Germinal center (tissue), 1 donor: Measurements from ENCODE around the gene SASH3.

Source experiments
- DNase-seq: peaks from one replicate; pipeline ENCODE4 v3.0.0; 2012; ENCODE audit warnings: mixed read lengths, low spot score

Gene SASH3

DNA sequence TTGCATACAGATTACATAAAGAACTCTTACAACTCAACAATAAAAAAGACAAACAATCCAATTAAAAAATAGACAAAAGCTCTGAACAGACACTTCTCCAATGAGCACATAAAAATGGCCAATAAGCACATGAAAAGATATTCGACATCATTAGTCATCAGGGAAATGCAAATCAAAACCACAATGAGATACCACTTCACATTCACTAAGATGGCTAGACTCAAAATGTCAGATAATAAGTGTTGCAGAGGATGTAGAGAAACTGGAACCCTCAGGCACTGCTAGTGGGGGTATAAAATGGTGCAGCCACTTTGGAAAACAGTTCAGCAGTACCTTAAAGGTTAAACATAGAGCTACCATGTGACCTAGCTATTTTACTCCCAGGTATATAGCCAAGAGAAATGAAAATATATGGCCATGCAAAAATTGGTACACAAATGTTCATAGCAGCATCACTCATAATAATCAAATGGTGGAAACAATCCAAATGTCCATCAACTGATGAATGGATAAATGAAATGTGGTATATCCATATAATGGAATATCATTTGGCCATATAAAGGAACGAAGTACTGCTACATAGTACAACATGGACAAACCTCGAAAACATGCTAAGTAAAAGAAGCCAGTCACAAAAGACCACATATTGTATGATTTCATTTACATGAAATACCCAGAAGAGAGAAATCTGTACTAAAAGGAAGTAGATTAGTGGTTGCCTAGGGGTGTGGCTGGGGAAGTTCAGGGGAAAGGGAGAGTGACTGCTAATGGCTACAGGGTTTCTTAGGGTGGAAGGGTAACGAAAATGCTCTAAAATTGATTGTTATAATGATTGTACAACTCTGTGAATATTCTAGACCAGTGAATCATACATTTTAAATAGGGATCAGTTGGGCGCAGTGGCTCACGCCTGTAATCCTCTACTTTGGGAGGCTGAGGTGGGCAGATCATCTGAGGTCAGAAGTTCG is 29.4 kb downstream of the SASH3 start:
- DNase-seq: no peak

GRCh38 chrX:129813662-129814368 is 34.1 kb downstream of the SASH3 start:
- no peak for DNase-seq

- no peak for DNase-seq
Observed at GRCh38 chrX:129818123-129818522, 38.4 kb downstream of the SASH3 start.

DNA sequence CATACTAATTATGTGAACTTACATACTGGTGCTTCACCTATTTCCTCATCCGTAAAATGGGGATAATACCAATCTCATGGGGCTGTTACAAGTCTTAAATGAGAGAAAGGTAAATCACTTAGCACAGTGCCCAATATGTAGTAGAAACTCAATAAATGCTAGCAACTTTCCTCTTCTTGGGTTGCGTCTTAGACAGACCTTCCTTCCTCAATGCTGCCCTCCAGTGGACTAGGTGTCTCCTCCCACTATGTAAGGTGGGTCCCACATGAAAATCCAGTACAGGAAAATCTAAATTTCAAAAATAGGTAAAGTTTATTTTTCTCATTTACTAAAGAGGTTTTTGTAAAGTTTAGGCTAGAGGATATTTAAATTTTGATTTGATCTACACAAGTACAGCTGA is 43.4 kb downstream of the SASH3 start:
- peak; percentile 27 for DNase-seq

GRCh38 chrX:129823522-129823921 is 43.8 kb downstream of the SASH3 start:
- DNase-seq: no peak

DNA sequence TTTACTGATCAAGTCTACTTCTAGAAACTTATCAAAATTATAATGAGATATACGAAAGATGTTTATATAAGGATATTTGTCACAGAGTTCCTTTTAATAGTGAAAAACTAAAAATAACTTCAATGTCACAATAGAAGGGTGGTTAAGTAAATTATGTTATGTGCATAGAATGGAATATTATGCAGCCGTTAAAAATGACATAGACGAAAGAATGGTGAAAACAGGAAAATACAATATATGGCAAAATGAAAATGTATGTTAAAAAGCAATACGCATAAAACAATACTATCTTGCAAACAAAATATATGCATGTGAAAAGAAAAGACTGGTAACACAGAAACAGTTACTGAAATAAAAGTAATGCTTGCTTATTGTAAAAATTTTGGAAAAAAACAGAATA is 44.9 kb downstream of the SASH3 start:
- no peak for DNase-seq

- DNase-seq: no peak
Observed at GRCh38 chrX:129825746-129826505, 46.2 kb downstream of the SASH3 start.

GRCh38 chrX:129830494-129830893 is 50.7 kb downstream of the SASH3 start:
- no peak for DNase-seq

GRCh38 chrX:129831091-129831885 is 51.5 kb downstream of the SASH3 start:
- no peak for DNase-seq

- DNase-seq: no peak
Observed at GRCh38 chrX:129833153-129833990, 53.6 kb downstream of the SASH3 start.

DNA sequence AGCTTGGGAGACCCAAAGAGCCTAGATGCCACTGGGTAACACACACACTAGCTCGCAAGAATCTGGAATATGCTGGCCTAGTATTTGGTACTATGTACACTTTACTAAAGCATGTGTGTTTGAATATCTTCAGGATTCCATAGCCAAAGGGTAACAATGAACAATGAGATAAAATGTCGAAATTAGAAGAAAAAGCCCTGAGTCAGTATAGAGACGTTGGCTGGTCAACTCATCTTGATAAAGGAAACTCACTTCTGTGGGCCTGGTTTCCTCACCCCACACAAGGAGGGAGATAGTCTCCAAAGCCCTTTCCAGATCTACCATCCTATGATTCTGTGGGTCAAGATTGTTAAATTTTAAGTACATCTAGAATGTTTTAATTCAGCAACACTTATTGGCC is 57.1 kb downstream of the SASH3 start:
- no peak for DNase-seq

- DNase-seq: no peak
Observed at GRCh38 chrX:129840344-129840743, 60.6 kb downstream of the SASH3 start.

DNA sequence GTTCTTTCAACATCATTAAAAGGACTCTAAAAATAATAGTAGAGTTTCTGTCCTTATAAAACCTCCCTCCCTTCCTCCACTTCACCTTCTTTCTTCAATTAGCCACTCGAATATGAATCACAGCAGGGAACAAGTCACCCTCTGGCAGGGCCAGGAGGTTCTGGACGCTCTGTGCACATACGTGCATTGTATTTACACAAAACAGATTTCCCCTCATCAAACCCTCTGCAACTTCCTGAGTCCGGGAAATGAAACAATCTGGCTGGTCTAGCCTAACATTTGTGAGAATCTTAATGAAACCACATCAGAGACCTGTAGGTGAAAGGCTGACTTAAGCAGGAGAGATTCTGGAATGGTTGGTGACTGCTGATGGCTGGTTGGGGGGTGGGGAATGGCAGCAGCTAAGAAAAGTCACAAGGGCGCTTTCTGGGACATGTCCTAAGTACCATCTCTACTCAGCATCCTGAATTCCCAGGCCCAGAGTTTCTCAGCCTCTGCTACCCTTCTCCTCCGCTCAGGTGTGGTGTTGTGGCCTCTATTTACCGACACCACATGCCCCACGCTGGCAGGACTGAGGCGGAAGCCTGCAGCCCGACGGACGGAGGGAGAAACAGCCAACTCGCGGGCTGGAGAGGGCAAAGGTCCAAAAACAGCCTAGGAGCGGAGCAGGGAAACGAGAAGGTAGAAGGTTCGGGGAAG is 62.9 kb downstream of the SASH3 start:
- no peak for DNase-seq

- no peak for DNase-seq
Observed at GRCh38 chrX:129843209-129843458, 63.4 kb downstream of the SASH3 start.

DNA sequence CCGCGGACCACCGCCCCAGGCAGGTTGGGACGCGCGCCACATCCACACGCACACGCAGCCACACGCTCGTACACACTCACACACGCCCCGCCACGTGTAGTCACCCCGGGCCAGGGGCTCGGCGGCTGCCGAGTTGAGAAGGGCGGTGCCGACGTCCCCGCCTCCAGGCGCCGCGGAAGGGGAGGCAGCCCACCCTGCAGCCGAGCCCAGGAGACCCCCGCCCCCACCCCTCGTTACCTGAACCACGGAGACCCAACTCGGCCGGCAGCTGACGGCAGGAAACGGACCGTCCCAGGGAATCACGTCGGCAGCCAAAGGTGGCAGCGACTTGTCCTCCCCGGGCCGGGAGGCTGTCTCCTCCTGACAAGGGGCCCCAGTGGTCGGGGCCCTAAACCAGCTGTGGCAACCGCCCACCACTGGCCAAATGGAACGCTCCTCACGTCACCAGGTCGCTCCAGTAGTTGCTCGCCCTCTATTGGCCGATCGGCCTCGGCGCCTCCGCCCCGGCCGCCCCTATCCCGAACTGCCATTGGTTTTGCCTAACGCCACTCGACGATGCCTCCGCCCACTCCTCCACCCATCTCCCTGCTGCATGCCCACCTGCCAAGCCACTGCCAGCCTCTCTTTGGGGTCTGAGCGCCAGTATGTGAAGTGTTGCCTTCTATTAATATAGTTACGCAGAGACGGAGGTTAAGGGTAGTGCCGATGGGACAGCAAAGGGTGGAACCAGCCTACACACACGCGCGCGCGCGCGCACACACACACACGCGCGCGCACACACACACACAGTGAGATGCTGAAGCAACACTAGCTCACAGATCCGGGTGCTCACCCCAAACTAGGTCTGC is 63.9 kb downstream of the SASH3 start, which contains the start of gene ZDHHC9:
Gene ZDHHC9 (minus strand): TSS at position 428 of the 848 bp plus-strand sequence. CDS start 1,941 bp downstream, outside the sequence.
- DNase-seq: peak; percentile 86
